GM18526 (cell line): ENCODE results near the gene PANK3.

Source experiments
- POLR2A ChIP-seq: IDR thresholded peaks from 3 replicates; pipeline ENCODE4 v1.6.1; 2011; ENCODE audit not compliant: insufficient read length; ENCODE audit errors: extremely low read depth

Gene PANK3

GRCh38 chr5:168602517-168602916 is 23.3 kb upstream of the PANK3 start:
- no peak for TF ChIP-seq POLR2A

- no peak for TF ChIP-seq POLR2A
Measured at GRCh38 chr5:168601972-168602371, 22.8 kb upstream of the PANK3 start.

- no peak for TF ChIP-seq POLR2A
Measured at GRCh38 chr5:168600409-168600808, 21.2 kb upstream of the PANK3 start.

GRCh38 chr5:168599826-168600225 is 20.7 kb upstream of the PANK3 start:
- TF ChIP-seq POLR2A, result no peak

- TF ChIP-seq POLR2A, result no peak
Measured at GRCh38 chr5:168598639-168599038, 19.5 kb upstream of the PANK3 start.

- TF ChIP-seq POLR2A, result no peak
Measured at GRCh38 chr5:168596927-168597326, 17.8 kb upstream of the PANK3 start.

GRCh38 chr5:168592014-168592368 is 12.8 kb upstream of the PANK3 start:
- TF ChIP-seq POLR2A, result no peak

GRCh38 chr5:168591302-168592013 is 12.3 kb upstream of the PANK3 start:
- no peak for TF ChIP-seq POLR2A

GRCh38 chr5:168590666-168591065 is 11.5 kb upstream of the PANK3 start:
- TF ChIP-seq POLR2A, result no peak

GRCh38 chr5:168587987-168588386 is 8.8 kb upstream of the PANK3 start:
- no peak for TF ChIP-seq POLR2A

GRCh38 chr5:168585119-168585856 is 6.1 kb upstream of the PANK3 start:
- no peak for TF ChIP-seq POLR2A

- no peak for TF ChIP-seq POLR2A
Measured at GRCh38 chr5:168583742-168584482, 4.7 kb upstream of the PANK3 start.

GRCh38 chr5:168580227-168580508 is 1.0 kb upstream of the PANK3 start:
- no peak for TF ChIP-seq POLR2A

- TF ChIP-seq POLR2A, result peak; percentile 93
Measured at GRCh38 chr5:168579488-168580226, 489 bp upstream of the PANK3 start.

GRCh38 chr5:168578006-168578405 is 1.2 kb downstream of the PANK3 start:
- TF ChIP-seq POLR2A, result no peak

GRCh38 chr5:168575391-168576372 is 3.5 kb downstream of the PANK3 start:
- TF ChIP-seq POLR2A, result no peak
